Measurements from ENCODE around the gene C1orf74.

GRCh38 chr1:209733409-209734192, 50.8 kb downstream of the C1orf74 start:
- TF ChIP-seq POLR2A (IDR thresholded peaks at IDR 0.05; ENCODE audit: extremely low read depth, insufficient read length) = no peak
- no peak for TF ChIP-seq CTCF (IDR thresholded peaks at IDR 0.05; ENCODE audit: low read depth, low read length)
- TF ChIP-seq MAX (IDR thresholded peaks at IDR 0.05; ENCODE audit: low read depth, low read length) = no peak
